AG09319 (cell line): ENCODE results near the gene FAM131A.

Experiments
- DNase-seq: peaks from one replicate; pipeline ENCODE4 v3.0.0-alpha.2; 2010; ENCODE audit warnings: low read depth; ENCODE audit errors: extremely low read depth
- TF ChIP-seq, protein P1 (sequence below): IDR thresholded peaks from 2 replicates; pipeline ENCODE4 v1.5.1; 2011; ENCODE audit warnings: low read depth, mild to moderate bottlenecking, inconsistent platforms, low read length, moderate library complexity

The FAM131A gene

DNA sequence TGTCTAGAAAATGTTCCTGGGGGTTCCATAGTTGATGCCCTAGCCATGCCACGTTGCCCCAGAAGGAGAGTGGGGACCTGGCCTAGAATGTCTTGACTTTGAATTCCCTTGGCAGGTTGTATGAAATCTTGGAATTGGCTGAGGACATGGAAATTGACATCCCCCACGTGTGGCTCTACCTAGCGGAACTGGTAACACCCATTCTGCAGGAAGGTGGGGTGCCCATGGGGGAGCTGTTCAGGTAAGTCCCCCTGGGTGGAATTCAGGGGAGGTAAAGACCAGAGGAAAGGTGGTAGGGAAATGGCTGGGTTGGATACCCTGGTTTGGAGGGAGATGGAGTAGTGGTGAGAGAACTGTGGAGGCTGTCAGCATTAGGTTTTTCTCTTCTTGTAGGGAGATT is 8.9 kb upstream of the FAM131A start:
- TF ChIP-seq, protein P1, sequence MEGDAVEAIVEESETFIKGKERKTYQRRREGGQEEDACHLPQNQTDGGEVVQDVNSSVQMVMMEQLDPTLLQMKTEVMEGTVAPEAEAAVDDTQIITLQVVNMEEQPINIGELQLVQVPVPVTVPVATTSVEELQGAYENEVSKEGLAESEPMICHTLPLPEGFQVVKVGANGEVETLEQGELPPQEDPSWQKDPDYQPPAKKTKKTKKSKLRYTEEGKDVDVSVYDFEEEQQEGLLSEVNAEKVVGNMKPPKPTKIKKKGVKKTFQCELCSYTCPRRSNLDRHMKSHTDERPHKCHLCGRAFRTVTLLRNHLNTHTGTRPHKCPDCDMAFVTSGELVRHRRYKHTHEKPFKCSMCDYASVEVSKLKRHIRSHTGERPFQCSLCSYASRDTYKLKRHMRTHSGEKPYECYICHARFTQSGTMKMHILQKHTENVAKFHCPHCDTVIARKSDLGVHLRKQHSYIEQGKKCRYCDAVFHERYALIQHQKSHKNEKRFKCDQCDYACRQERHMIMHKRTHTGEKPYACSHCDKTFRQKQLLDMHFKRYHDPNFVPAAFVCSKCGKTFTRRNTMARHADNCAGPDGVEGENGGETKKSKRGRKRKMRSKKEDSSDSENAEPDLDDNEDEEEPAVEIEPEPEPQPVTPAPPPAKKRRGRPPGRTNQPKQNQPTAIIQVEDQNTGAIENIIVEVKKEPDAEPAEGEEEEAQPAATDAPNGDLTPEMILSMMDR: no peak

DNA sequence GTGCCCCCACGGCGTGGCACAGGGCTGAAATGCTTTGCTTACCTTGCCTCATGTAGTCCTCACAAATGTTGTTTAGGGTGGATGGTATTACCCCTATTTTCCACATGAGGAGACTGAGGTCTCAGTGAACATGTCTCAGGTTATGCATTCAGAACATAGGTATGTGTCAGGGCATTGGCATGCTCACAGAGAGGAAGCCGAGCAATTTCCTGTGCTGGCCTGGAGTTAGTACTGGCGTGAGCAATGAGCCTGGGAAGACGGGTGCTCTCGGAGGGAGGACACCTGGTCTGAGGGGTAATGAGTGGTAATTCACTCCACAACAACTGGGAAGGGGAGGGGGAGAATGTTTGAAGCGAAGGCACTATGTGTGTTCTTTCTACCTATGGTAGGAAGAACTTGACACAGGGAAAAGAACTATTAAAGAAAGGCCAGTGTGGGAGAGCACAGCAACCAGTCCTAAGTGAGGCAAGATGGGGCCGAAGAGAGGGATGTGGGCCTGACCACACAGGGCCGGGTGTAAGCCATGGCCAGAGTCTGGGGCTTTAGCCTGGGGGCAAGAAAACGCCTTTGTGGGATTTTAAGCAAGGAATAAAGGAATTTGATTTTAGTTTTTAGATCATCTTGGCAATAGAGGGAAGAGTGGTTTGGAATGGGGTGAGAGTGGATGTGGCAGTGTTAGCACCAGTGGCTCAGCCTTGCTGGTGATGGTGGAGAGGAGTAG is 4.9 kb upstream of the FAM131A start:
- no peak for DNase-seq
- TF ChIP-seq, protein P1: no peak

More for the DNA sequence above, 8.9 kb upstream of the FAM131A start:
- no peak for DNase-seq

DNA sequence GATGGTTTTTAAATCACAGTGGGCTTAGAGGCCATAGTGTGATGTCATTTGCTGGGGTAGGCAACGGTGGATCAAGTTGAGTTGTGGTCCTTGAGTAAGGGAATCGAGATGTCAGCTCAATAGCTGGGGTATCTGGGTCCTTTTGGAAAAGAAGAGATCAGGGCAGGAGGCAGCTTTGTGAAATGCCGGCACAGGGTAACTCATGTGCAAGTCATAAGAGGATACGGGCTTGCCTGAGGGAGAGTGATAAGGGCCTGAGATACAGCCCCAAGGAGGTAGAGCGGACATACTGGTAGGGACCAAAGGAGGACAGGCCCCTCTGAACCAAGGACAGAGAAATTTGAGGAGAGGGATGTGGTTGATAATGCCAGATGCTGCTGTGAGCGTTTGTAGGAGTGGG is 4.2 kb upstream of the FAM131A start:
- DNase-seq: no peak
- TF ChIP-seq, protein P1: no peak

DNA sequence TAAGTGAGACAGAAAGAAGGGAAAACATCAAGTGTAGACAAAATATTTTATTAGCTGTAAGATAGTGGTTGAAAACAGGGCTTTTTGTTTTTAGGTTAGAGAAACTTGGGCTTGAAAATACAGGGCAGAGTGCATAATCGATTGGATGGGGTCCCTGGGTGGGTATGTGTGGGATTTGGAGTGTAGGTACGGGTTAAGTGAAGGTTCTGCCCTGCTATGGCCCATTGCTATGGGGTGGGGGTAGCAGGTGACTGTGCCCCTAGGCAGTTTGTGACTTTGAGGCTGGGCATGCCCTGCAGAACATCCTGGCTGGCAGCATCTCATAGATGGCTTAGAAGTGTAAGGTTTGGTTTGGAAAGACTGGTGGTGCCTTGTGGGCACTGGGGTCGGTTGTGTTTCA is 3.7 kb upstream of the FAM131A start:
- no peak for DNase-seq

DNA sequence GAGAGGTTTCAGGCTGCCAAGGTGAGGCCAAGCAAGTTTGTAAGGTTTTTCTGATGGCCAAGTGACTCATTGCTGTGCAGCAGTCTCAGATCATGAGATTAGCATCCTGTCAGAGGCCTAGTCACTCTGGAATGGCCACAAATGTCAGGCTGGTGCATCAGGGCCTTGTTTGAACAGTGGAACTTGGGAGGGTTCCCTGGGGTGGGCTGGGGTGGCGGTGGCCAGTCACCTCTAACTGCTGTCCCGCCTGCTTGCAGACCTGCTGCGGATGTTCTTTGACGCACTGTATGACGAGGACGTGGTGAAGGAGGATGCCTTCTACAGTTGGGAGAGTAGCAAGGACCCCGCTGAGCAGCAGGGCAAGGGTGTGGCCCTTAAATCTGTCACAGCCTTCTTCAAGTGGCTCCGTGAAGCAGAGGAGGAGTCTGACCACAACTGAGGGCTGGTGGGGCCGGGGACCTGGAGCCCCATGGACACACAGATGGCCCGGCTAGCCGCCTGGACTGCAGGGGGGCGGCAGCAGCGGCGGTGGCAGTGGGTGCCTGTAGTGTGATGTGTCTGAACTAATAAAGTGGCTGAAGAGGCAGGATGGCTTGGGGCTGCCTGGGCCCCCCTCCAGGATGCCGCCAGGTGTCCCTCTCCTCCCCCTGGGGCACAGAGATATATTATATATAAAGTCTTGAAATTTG is 2.8 kb upstream of the FAM131A start:
- DNase-seq: no peak
- TF ChIP-seq, protein P1: no peak

More for the DNA sequence above, 3.7 kb upstream of the FAM131A start:
- TF ChIP-seq, protein P1: no peak

DNA sequence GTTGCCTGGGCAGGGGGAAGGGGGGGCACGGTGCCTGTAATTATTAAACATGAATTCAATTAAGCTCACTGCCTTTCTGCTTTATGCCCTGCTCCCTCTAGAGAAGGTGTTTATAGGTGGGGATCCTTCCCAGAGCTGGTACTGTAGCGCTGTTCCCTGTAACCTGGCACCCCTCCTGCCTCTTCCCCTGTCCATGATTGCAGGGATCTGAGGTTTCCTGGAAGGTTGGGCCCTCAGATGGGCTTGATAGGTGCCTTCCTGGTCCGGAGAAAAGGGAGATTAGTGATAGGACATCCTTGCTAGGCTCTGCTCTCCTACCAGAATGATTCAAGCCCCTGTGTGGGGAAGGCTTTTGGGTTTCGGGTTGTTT is 2.1 kb upstream of the FAM131A start:
- TF ChIP-seq, protein P1: no peak
- no peak for DNase-seq
